Left lobe of liver (tissue), 2 donors: ENCODE results near the gene PIGS. TPM values are rescaled to one million over a fixed set of nuclear protein-coding genes. Genes with fewer than 3 reads are reported as not detected.

ENCODE experiments used
- ATAC-seq: fragments of 200-7000 bp; cut with Tn5 transposase; one replicate; pipeline ENCODE4 v1.9.1; 2020; ENCODE audit warnings: mild to moderate bottlenecking, moderate library complexity
- DNase-seq: peaks from one replicate; pipeline ENCODE4 v3.0.0-alpha.2; 2020; ENCODE audit warnings: low spot score
- total RNA-seq: library from RNA; stranded (reverse); gene quantifications from one replicate; pipeline ENCODE4 v1.2.1, GENCODE V29; 2021
- donor health status: DM: no; HTN: no; CAD: no; lungs with moderate emphysema.
- donor health status: DM: no; HTN: yes; CAD: no.

The PIGS gene
- total RNA-seq, 1 donor from 2014 or later: 10.1 TPM

GRCh38 chr17:28551421-28552175 lies 19.7 kb downstream of the PIGS start:
- no peak for DNase-seq
- peak; percentile 2 for ATAC-seq

GRCh38 chr17:28550858-28551257 lies 20.5 kb downstream of the PIGS start:
- DNase-seq (no peak), ATAC-seq (no peak)

- DNase-seq: no peak
- ATAC-seq: no peak
Observed at GRCh38 chr17:28549236-28550132, 21.8 kb downstream of the PIGS start.

- DNase-seq (no peak), ATAC-seq (no peak)
Observed at GRCh38 chr17:28548417-28549130, 22.8 kb downstream of the PIGS start.

- DNase-seq (peak; percentile 81), ATAC-seq (peak; percentile 75)
Observed at GRCh38 chr17:28547623-28548416, 23.5 kb downstream of the PIGS start.

- DNase-seq (no peak), ATAC-seq (no peak)
Observed at GRCh38 chr17:28547096-28547622, 24.2 kb downstream of the PIGS start.

GRCh38 chr17:28545787-28546415 lies 25.4 kb downstream of the PIGS start:
- DNase-seq (no peak), ATAC-seq (no peak)

GRCh38 chr17:28545141-28545503 lies 26.2 kb downstream of the PIGS start:
- DNase-seq: no peak
- ATAC-seq: no peak

- no peak for ATAC-seq
- DNase-seq: no peak
Observed at GRCh38 chr17:28544402-28545140, 26.8 kb downstream of the PIGS start.

GRCh38 chr17:28541439-28541838 lies 29.9 kb downstream of the PIGS start:
- ATAC-seq (no peak), DNase-seq (no peak)

- no peak for ATAC-seq
Observed at GRCh38 chr17:28540231-28540630, 31.1 kb downstream of the PIGS start.

GRCh38 chr17:28538296-28538895 lies 32.9 kb downstream of the PIGS start:
- ATAC-seq (no peak), DNase-seq (no peak)

More at GRCh38 chr17:28540231-28540630, 31.1 kb downstream of the PIGS start:
- DNase-seq: no peak

GRCh38 chr17:28537219-28537610 lies 34.1 kb downstream of the PIGS start:
- no peak for DNase-seq
- no peak for ATAC-seq

GRCh38 chr17:28536532-28537218 lies 34.6 kb downstream of the PIGS start:
- DNase-seq: no peak
- no peak for ATAC-seq

- DNase-seq (no peak), ATAC-seq (no peak)
Observed at GRCh38 chr17:28534740-28535375, 36.5 kb downstream of the PIGS start.

- DNase-seq (no peak), ATAC-seq (no peak)
Observed at GRCh38 chr17:28533091-28533807, 38.1 kb downstream of the PIGS start.
